ENCODE data around the gene KCNJ16. TPM values are rescaled to one million over a fixed set of nuclear protein-coding genes. Genes with fewer than 3 reads are reported as not detected.

Gene KCNJ16
- total and polyA plus RNA-seq, 4 donors: 0.35 to 4.0 (median 1.3) TPM

- no peaks in the 10 kb centered on the region for H3K27me3 ChIP-seq (ENCODE audit: control insufficient read depth in 3 of 3, insufficient read depth in 3 of 3, low read length in 2 of 3)
- no peaks in the 10 kb centered on the region for H3K9me3 ChIP-seq (ENCODE audit: control insufficient read depth in 4 of 4, insufficient read depth in 3 of 4, low read length in 3 of 4)
- DNase-seq: no peak
- H3K4me1 ChIP-seq (ENCODE audit: control insufficient read depth in 5 of 5, insufficient read depth in 5 of 5, low read length in 5 of 5): peaks cover 0 to 3% (median 1%) of the 10 kb centered on the region in 5 donors
- TF ChIP-seq CTCF (IDR thresholded peaks at IDR 0.05; ENCODE audit: control extremely low read depth, extremely low read depth): no peak
- H3K4me3 ChIP-seq: no peak overlapping the region
- WGBS, 2 donors: 67 to 73% methylated on average over 8 of the region's 8 CpGs
- no peaks in the 10 kb centered on the region for H3K36me3 ChIP-seq (ENCODE audit: control insufficient read depth in 4 of 4, insufficient read depth in 4 of 4, low read length in 4 of 4)
- no peak overlapping the region for H3K9ac ChIP-seq (ENCODE audit: insufficient read depth in 1 of 2, low read length in 2 of 2)
- no peak for ATAC-seq (ENCODE audit: insufficient read depth, low FRiP score)
- no peak overlapping the region for H3K27ac ChIP-seq (ENCODE audit: low read depth in 1 of 2, low read length in 1 of 2)
Observed at GRCh38 chr17:70096861-70097260, 21.8 kb downstream of the KCNJ16 start.

- Histone ChIP-seq H3K4me3 (no peak overlapping the region), H3K27me3 (ENCODE audit: control insufficient read depth in 3 of 3, insufficient read depth in 3 of 3, low read length in 2 of 3) (no peaks in the 10 kb centered on the region), H3K36me3 (ENCODE audit: control insufficient read depth in 4 of 4, insufficient read depth in 4 of 4, low read length in 4 of 4) (no peaks in the 10 kb centered on the region), H3K9ac (ENCODE audit: insufficient read depth in 1 of 2, low read length in 2 of 2) (no peak overlapping the region), H3K27ac (ENCODE audit: low read depth in 1 of 2, low read length in 1 of 2) (no peak overlapping the region), H3K9me3 (ENCODE audit: control insufficient read depth in 4 of 4, insufficient read depth in 3 of 4, low read length in 3 of 4) (no peaks in the 10 kb centered on the region), H3K4me1 (ENCODE audit: control insufficient read depth in 5 of 5, insufficient read depth in 5 of 5, low read length in 5 of 5) (peaks cover 0 to 3% (median 0%) of the 10 kb centered on the region in 5 donors)
- no peak for DNase-seq
- TF ChIP-seq CTCF (IDR thresholded peaks at IDR 0.05; ENCODE audit: control extremely low read depth, extremely low read depth): no peak
- ATAC-seq (ENCODE audit: insufficient read depth, low FRiP score): no peak
- WGBS, 2 donors: 64 to 78% methylated on average over 2 of the region's 2 CpGs
Observed at GRCh38 chr17:70098030-70098429, 23.0 kb downstream of the KCNJ16 start.

- no peak for TF ChIP-seq CTCF (IDR thresholded peaks at IDR 0.05; ENCODE audit: control extremely low read depth, extremely low read depth)
- DNase-seq: no peak
- Histone ChIP-seq H3K9me3 (ENCODE audit: control insufficient read depth in 4 of 4, insufficient read depth in 3 of 4, low read length in 3 of 4) (no peaks in the 10 kb centered on the region), H3K27me3 (ENCODE audit: control insufficient read depth in 3 of 3, insufficient read depth in 3 of 3, low read length in 2 of 3) (no peaks in the 10 kb centered on the region), H3K9ac (ENCODE audit: insufficient read depth in 1 of 2, low read length in 2 of 2) (no peak overlapping the region), H3K27ac (ENCODE audit: low read depth in 1 of 2, low read length in 1 of 2) (no peak overlapping the region), H3K4me1 (ENCODE audit: control insufficient read depth in 5 of 5, insufficient read depth in 5 of 5, low read length in 5 of 5) (peaks cover 0 to 3% (median 0%) of the 10 kb centered on the region in 5 donors), H3K4me3 (no peak overlapping the region), H3K36me3 (ENCODE audit: control insufficient read depth in 4 of 4, insufficient read depth in 4 of 4, low read length in 4 of 4) (no peaks in the 10 kb centered on the region)
- ATAC-seq (ENCODE audit: insufficient read depth, low FRiP score): no peak
- WGBS, 2 donors: 35 to 62% methylated on average over 3 of the region's 3 CpGs
Observed at GRCh38 chr17:70099294-70099693, 24.3 kb downstream of the KCNJ16 start.

GRCh38 chr17:70099884-70100283 is 24.9 kb downstream of the KCNJ16 start:
- Histone ChIP-seq H3K4me1 (ENCODE audit: control insufficient read depth in 5 of 5, insufficient read depth in 5 of 5, low read length in 5 of 5) (peaks cover 0 to 3% (median 0%) of the 10 kb centered on the region in 5 donors), H3K36me3 (ENCODE audit: control insufficient read depth in 4 of 4, insufficient read depth in 4 of 4, low read length in 4 of 4) (no peaks in the 10 kb centered on the region), H3K9me3 (ENCODE audit: control insufficient read depth in 4 of 4, insufficient read depth in 3 of 4, low read length in 3 of 4) (no peaks in the 10 kb centered on the region), H3K27ac (ENCODE audit: low read depth in 1 of 2, low read length in 1 of 2) (no peak overlapping the region), H3K9ac (ENCODE audit: insufficient read depth in 1 of 2, low read length in 2 of 2) (no peak overlapping the region), H3K4me3 (no peak overlapping the region), H3K27me3 (ENCODE audit: control insufficient read depth in 3 of 3, insufficient read depth in 3 of 3, low read length in 2 of 3) (no peaks in the 10 kb centered on the region)
- 28 to 49% methylated on average over 5 of the region's 5 CpGs for WGBS, 2 donors
- TF ChIP-seq CTCF (IDR thresholded peaks at IDR 0.05; ENCODE audit: control extremely low read depth, extremely low read depth): no peak
- no peak for ATAC-seq (ENCODE audit: insufficient read depth, low FRiP score)
- peak in 2 of 3 donors; percentile 20 to 29 for DNase-seq

All from lung (tissue), 12 donors.